Neuron (in vitro differentiated cells): ENCODE data around the gene SPRN.
"Not testable (repeated sequence)": the region's sequence is repeated elsewhere in the genome, so short reads cannot be mapped to it uniquely, and the experiment has no call there.

Experiments
- H2AFZ ChIP-seq: one replicate; pipeline ENCODE4 v1.6.1; 2013; ENCODE audit warnings: low read depth, mild to moderate bottlenecking, inconsistent platforms, low read length, moderate library complexity
- H3K27me3 ChIP-seq: one replicate; pipeline ENCODE4 v1.6.1; 2013; ENCODE audit warnings: low read length; ENCODE audit not compliant: insufficient read depth
- H3K36me3 ChIP-seq: one replicate; pipeline ENCODE4 v1.6.1; 2013; ENCODE audit warnings: low read length; ENCODE audit not compliant: insufficient read depth
- H3K4me1 ChIP-seq: one replicate; pipeline ENCODE4 v1.6.1; 2013; ENCODE audit warnings: low read length; ENCODE audit not compliant: insufficient read depth
- H3K4me3 ChIP-seq: 2 replicates; pipeline ENCODE4 v1.5.1; 2013; ENCODE audit warnings: mild to moderate bottlenecking, low read length, moderate library complexity
- H3K9me3 ChIP-seq: one replicate; pipeline ENCODE4 v1.6.1; 2013; ENCODE audit warnings: low read length

SPRN gene

DNA sequence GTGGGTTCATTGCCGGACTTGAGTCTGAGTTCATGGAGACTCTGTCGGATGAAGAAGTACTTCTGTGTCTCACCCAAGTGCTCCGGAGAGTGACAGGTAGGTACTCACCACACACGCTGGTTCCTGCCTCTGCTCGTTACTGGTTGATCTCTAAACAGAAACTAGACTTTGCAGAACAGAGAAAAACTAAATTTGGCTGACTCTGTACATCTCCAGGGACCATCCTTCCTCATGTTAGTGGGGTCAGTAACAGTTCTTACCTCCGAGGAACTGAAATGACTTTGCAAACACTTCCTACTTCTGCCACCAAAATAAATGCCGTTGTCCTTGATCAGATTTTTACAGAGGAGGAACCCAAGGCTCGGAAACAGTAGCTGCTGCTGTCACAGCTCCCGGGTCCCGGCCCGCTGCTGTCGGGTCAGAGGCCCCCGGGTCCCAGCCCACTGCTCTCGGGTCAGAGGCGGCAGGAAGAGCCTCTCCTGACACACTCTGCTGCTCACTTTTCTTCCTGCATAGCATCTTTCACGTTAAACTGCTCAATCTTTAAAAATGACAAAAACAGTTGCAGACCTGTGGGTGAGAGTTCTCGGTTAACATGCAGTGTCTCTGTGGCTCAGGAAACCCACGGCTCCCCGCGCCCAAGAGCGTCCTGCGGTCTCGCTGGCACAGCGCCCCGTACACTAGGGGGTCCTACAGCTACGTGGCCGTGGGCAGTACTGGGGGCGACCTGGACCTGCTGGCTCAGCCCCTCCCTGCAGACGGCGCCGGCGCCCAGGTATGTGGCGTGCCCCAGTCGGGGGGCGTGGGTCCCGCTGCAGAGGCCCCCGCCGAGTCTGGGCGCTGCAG, 35.2 kb downstream of the SPRN start:
- Histone ChIP-seq H3K27me3 (no peaks in the 10 kb centered on the region), H3K4me3 (no peak overlapping the region), H3K4me1 (peaks cover 3% of the 10 kb centered on the region), H2AFZ (no peak overlapping the region), H3K9me3 (no peaks in the 10 kb centered on the region), H3K36me3 (no peaks in the 10 kb centered on the region)

DNA sequence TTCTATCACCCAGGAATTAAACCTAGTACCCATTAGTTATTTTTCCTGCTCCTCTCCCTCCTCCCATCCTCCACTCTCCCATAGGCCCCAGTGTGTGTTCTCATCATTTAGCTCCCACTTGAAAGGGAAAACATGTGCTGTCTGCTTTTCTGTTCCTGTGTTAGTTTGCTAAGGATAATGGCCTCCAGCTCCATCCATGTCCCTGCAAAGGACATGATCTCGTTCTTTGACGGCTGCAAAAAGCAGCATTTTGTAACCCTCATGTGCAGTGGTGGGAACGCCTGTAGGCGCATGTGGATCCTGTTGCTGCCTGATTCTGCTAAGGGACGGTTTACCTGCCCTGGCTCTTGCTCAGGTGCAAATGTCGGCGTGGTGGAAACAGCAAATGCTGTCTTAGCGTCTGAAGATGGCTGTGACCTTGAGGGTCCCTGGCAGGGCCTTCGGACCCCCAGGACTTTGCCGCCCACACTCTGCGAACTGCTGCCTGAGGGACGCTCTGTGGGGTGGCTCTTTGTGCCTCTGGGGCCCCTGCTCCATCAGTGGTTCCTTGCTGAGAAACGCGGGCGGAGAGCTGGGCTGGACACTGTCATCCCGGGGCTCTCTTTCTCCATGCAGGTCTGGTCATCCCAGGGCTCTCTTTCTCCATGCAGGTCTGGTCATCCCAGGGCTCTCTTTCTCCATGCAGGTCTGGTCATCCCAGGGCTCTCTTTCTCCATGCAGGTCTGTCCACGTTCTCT, 36.0 kb downstream of the SPRN start:
- no peak overlapping the region for H3K4me3 ChIP-seq

DNA sequence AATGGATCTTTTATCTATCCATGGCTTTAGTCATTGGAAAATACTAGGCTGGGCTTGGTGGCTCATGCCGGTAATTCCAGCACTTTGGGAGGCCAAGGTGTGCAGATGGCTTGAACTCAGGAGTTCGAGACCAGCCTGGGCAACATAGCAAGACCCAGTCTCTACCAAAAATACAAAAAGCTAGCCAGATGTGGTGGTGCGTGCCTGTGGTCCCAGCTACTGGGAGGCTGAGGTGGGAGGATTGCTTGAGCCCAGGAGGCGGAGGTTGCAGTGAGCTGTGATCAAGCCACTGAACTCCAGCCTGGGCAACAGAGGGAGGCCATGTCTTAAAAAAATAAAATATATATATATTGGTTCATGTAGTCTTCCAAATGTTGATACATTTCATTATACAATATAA, 37.5 kb downstream of the SPRN start:
- not testable (repeated sequence) for H3K27me3 ChIP-seq, H3K36me3 ChIP-seq, H3K4me3 ChIP-seq, H2AFZ ChIP-seq, H3K9me3 ChIP-seq, H3K4me1 ChIP-seq

More for the DNA sequence above, 36.0 kb downstream of the SPRN start:
- Histone ChIP-seq H2AFZ (no peak overlapping the region), H3K36me3 (no peaks in the 10 kb centered on the region), H3K27me3 (no peaks in the 10 kb centered on the region), H3K9me3 (no peaks in the 10 kb centered on the region), H3K4me1 (peaks cover under 1% of the 10 kb centered on the region)

DNA sequence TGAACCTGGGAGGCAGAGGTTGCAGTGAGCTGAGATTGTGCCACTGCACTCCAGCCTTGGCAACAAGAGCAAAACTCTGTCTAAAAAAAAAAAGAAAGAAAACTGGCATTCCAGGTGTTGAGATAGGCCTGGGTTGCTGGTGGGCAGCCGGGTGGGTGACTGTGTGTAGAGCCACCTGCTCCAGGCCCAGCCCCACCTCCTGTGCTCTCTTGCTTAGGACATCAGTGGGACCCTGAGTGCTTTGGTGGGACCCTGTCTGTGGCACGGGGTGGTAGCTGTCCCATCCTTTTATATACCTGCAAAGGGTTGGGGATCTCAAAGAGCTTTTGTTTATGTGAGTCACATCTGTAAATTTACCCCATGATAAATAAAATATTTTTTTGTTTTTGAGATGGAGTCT, 39.2 kb downstream of the SPRN start:
- no peak overlapping the region for H3K4me3 ChIP-seq
- H2AFZ ChIP-seq: no peak overlapping the region
- H3K9me3 ChIP-seq: no peaks in the 10 kb centered on the region
- no peaks in the 10 kb centered on the region for H3K27me3 ChIP-seq
- no peaks in the 10 kb centered on the region for H3K4me1 ChIP-seq
- H3K36me3 ChIP-seq: no peaks in the 10 kb centered on the region

DNA sequence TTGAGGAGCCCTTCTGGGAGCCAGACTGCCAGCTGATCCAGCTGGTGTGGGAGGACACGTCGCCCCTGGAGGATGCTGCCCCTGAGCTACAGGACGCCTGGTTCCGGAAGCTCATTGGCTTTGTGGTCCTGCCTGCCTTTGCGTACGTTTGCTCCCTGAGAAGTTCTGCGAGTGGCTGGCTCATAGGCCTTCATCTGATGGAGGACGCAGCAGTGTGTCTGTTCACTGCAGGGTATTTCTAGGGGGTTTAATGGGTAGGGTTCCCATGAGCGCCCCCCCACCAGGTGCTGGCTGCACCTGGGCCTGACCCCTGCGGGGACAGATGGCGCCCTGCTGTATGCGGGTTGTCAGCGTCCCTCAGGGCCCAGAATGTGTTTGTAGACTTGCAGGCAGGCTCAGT, 40.4 kb downstream of the SPRN start:
- no peak overlapping the region for H3K4me3 ChIP-seq
- H3K36me3 ChIP-seq: no peaks in the 10 kb centered on the region
- peaks cover 2% of the 10 kb centered on the region for H3K9me3 ChIP-seq
- no peak overlapping the region for H2AFZ ChIP-seq
- no peaks in the 10 kb centered on the region for H3K4me1 ChIP-seq
- no peaks in the 10 kb centered on the region for H3K27me3 ChIP-seq

DNA sequence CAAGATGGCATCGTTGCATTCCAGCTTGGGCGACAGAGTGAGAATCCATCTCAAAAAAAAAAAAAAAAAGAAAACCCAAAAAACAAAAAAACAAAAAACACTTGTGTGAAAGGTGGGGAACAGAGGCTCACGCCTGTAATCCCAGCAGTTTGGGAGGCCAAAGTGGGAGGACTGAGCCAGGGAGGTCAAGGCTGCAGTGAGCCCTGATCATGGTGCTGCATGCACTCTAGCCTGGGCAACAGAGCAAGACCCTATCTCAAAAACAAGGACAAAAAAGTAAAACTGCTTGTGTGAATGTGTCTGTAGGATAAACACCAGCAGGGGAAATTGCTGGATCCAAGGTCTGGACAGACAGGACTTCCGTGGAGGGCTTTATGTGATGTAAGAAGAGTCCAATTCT, 40.9 kb downstream of the SPRN start:
- Histone ChIP-seq H2AFZ (no peak overlapping the region), H3K36me3 (no peaks in the 10 kb centered on the region), H3K27me3 (no peaks in the 10 kb centered on the region), H3K4me1 (peaks cover 1% of the 10 kb centered on the region), H3K4me3 (no peak overlapping the region), H3K9me3 (peaks cover 2% of the 10 kb centered on the region)

DNA sequence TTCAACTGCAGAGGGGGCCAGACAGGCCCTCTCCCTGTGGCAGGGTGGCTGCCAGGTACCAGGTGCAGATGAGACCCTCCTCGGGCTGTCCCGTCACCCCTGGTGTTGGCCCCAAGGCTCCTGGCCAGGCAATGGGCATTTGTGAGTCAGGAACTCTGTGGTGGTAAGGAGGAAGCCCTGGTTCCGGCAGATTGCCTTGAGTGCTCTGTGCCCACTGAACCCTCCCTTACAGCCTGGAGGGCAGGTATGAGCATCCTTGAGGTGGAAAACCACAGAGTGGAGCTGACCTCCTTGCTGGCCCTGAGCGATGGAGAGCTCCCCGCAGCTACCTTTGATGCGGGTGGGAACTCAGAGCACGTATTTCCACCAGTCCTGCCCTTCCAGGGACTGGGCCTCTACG, 43.4 kb downstream of the SPRN start:
- Histone ChIP-seq H2AFZ (no peak overlapping the region), H3K4me3 (no peak overlapping the region), H3K36me3 (no peaks in the 10 kb centered on the region), H3K4me1 (peaks cover 11% of the 10 kb centered on the region), H3K9me3 (peaks cover 2% of the 10 kb centered on the region), H3K27me3 (no peaks in the 10 kb centered on the region)

DNA sequence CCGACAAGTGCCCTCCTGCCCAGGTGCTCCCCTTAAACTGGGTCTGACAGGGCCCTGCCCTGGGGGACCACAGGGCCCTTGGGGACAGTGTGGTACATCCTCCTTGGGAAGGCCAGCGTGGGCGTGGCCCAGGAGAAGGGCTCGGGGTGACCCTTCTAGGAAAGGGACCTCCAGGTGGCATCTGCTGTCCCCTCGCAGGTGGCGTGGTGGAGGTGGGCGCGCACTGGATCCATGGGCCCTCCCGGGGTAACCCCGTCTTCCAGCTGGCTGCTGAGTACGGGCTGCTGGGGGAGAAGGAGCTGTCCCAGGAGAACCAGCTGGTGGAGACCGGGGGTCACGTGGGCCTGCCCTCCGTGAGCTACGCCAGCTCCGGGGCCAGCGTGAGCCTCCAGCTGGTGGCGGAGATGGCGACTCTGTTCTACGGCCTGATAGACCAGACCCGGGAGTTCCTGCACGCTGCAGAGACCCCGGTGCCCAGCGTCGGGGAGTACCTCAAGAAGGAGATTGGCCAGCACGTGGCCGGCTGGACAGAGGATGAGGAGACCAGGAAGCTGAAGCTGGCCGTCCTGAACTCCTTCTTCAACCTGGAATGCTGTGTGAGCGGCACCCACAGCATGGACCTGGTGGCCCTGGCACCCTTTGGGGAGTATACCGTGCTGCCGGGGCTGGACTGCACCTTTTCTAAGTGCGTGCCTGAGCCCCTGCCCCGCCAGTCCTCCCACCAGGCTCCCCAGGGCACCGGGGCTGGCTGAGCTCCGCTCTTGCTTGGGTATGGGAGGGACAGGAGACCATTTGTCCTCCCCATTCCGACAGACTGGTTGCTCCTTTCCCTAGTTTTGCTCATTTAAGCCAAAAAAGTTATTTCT, 44.4 kb downstream of the SPRN start:
- Histone ChIP-seq H3K9me3 (peaks cover 2% of the 10 kb centered on the region), H3K27me3 (no peaks in the 10 kb centered on the region), H3K36me3 (no peaks in the 10 kb centered on the region), H2AFZ (no peak overlapping the region), H3K4me1 (peaks cover 11% of the 10 kb centered on the region), H3K4me3 (no peak overlapping the region)

DNA sequence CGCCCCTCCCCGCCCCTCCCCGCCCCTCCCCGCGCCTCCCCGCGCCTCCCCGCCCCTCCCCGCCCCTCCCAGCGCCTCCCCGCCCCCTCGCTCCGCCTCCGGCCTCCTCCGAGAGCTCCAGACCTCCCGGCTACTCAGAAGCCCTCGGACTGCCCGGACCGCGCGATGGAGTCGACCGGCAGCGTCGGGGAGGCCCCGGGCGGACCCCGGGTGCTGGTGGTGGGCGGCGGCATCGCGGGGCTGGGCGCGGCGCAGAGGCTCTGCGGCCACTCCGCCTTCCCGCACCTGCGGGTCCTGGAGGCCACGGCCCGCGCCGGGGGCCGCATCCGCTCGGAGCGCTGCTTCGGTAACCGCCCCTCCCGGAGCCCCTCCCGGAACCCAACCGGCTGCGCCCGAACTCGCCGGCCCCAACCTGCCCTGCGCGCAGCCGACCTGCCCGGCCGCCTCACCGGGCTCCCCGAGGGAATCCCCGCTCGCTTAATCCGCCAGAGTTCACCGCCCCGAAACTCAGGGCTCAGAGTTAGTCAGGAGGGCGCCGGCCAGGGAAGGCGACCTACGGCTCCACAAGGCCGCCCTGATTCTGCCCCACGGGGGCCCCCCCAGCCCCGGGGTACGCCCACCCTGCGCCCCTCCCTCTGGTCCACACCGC, 45.1 kb downstream of the SPRN start, which contains the start of gene PAOX:
PAOX (plus strand) TSS at position 111 of the 649 bp plus-strand sequence; CDS start at position 166, 55 bp downstream.
- Histone ChIP-seq H3K4me1 (peaks cover 11% of the 10 kb centered on the region), H2AFZ (peak within 1 kb of the TSS; percentile 94), H3K36me3 (no peaks in the 10 kb centered on the region), H3K27me3 (no peaks in the 10 kb centered on the region), H3K9me3 (peaks cover 2% of the 10 kb centered on the region), H3K4me3 (peak within 1 kb of the TSS; percentile 82)

DNA sequence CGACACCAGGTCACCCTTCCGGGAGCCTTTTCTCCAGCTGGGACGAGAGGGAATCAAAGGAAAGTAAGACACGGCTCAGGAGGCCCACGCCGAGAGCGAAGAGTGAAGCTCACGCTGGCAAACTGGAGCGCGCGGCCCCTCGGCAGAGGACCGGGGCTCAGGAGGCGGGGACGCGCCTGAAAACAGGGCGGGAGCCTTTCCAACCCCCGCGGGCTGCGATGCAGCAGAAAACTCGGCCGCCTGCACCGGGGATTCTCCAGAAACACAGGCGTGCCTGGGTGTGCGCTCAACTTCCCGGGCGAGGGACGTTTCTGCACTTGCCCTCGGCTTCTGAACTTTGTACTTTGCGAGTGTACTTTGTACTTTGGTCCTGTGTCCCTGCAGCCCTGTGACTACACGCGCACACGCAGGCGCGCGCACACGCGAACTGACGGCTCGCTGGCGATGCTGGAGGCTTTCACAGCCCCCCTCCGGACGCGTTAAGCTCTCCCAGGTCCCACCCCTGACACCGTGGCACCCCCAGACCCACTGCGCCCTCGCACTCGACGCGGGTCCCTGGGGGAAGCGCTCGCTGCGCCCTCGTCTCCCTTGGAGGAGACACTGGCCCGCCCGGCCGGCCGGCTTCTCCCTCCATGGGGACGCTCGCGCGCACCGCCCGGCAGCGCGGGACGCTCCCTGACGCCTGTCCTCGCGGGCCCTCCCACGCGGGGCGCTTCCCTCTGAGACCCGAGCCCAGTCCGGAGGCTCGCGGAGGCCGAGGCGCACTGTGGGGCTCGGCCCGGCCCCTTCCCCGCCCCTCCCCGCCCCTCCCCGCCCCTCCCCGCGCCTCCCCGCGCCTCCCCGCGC, 46.0 kb downstream of the SPRN start:
- H3K27me3 ChIP-seq: no peaks in the 10 kb centered on the region

DNA sequence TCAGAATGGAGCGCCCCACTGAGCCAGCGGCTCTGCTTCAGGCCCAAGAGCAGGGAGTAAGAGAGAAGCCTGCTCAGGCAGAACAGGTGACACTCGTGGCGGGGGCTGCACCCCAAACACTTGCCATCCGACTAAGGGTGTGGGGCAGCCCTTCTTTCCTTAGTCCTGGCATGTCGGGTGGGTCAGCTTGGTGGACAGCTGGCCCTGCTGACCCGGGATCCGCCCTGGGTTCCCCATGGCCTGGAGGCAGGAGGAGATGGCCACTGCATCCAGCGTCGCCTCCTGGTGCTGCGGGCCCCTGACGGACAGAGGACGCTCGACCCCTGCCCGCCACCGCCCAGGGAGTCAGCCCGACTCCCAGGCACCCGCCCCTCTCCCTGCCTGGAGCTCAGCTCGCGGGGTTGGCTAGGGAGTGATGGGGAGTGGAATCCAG, 46.6 kb downstream of the SPRN start:
- H3K4me3 ChIP-seq: peak overlapping the region; percentile 82
- no peaks in the 10 kb centered on the region for H3K27me3 ChIP-seq
- peaks cover 2% of the 10 kb centered on the region for H3K9me3 ChIP-seq
- H2AFZ ChIP-seq: peak overlapping the region; percentile 94
- H3K4me1 ChIP-seq: peaks cover 13% of the 10 kb centered on the region
- no peaks in the 10 kb centered on the region for H3K36me3 ChIP-seq

More for the DNA sequence above, 46.0 kb downstream of the SPRN start:
- peaks cover 2% of the 10 kb centered on the region for H3K9me3 ChIP-seq
- H2AFZ ChIP-seq: peak overlapping the region; percentile 94
- no peaks in the 10 kb centered on the region for H3K36me3 ChIP-seq
- H3K4me3 ChIP-seq: peak overlapping the region; percentile 82
- peaks cover 13% of the 10 kb centered on the region for H3K4me1 ChIP-seq
